Upper lobe of right lung (tissue), 1 donor: ENCODE results near the gene SMAD2. TPM values are rescaled to one million over a fixed set of nuclear protein-coding genes. Genes with fewer than 3 reads are reported as not detected.

ENCODE experiments used
- ATAC-seq: fragments of 200-7000 bp; cut with Tn5 transposase; one replicate; pipeline ENCODE4 v1.9.1; 2020; ENCODE audit warnings: mild to moderate bottlenecking, moderate library complexity
- DNase-seq: peaks from one replicate; pipeline ENCODE4 v3.0.0-alpha.2; 2020
- H3K27ac ChIP-seq: fragments of 200-600 bp; one replicate; pipeline ENCODE4 v1.8.0; 2022
- H3K27me3 ChIP-seq: fragments of 200-600 bp; one replicate; pipeline ENCODE4 v1.8.0; 2022; ENCODE audit warnings: mild to moderate bottlenecking
- H3K36me3 ChIP-seq: fragments of 200-600 bp; one replicate; pipeline ENCODE4 v1.8.0; 2022
- H3K4me1 ChIP-seq: fragments of 200-600 bp; one replicate; pipeline ENCODE4 v1.8.0; 2022
- H3K4me3 ChIP-seq: fragments of 200-600 bp; one replicate; pipeline ENCODE4 v1.8.0; 2022; ENCODE audit warnings: mild to moderate bottlenecking
- H3K9me3 ChIP-seq: fragments of 200-600 bp; one replicate; pipeline ENCODE4 v1.8.0; 2022
- CTCF ChIP-seq: fragments of 200-600 bp; IDR thresholded peaks from one replicate; pipeline ENCODE4 v1.8.0; 2022; ENCODE audit warnings: antibody characterized with exemption
- intact Hi-C: fragments of 100-400 bp; cut with DNase I; formaldehyde crosslinking; loops from one replicate; pipeline ENCODE4 v1.11.0; 2022
- total RNA-seq: library from RNA; stranded (reverse); fragmentation: NEBNext Ultra II Directional; extraction: Animal tissue kit (Norgen Biotek cat#: 25700); gene quantifications from one replicate; pipeline ENCODE4 v1.2.1, GENCODE V29; 2021
- donor health status: DM: no; HTN: yes; CAD: no; lungs with severe emphysema.

SMAD2 gene
- total RNA-seq, 1 donor from 2014 or later, result 160 TPM

- Histone ChIP-seq H3K4me1 (peaks cover 7% of the 10 kb centered on the region), H3K36me3 (peaks cover 6% of the 10 kb centered on the region), H3K4me3 (no peak overlapping the region), H3K27me3 (no peaks in the 10 kb centered on the region), H3K9me3 (no peaks in the 10 kb centered on the region), H3K27ac (no peak overlapping the region)
- DNase-seq, result no peak
- ATAC-seq, result no peak
- intact Hi-C loops, result no loop called here
- no peak for TF ChIP-seq CTCF
Measured at GRCh38 chr18:47893939-47894699, 36.3 kb downstream of the SMAD2 start.

DNA sequence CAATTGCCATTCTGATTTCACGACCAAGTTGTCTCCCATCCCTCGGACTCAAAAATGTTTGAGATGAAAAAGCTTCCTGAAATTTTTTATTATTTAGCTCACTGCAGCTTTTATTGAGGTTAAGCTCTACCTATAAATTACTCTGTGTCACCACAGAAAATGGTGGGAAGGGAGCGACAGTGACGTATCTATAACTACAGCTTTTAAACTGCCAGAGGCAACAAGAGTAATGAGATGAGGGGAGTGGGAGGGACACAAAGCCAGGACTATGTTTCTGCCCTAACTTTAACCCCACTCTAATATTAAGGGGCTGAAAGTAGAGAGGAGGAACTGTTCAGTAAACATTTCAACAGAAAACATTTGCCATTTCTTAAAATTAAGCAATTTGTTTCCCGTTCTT is 37.4 kb downstream of the SMAD2 start:
- Histone ChIP-seq H3K4me1 (no peaks in the 10 kb centered on the region), H3K4me3 (no peak overlapping the region), H3K9me3 (no peaks in the 10 kb centered on the region), H3K27ac (no peak overlapping the region), H3K27me3 (no peaks in the 10 kb centered on the region), H3K36me3 (peaks cover 10% of the 10 kb centered on the region)
- no peak for ATAC-seq
- no peak for DNase-seq
- intact Hi-C loops, result no loop called here
- no peak for TF ChIP-seq CTCF

- Histone ChIP-seq H3K27me3 (no peaks in the 10 kb centered on the region), H3K4me1 (no peaks in the 10 kb centered on the region), H3K27ac (no peak overlapping the region), H3K4me3 (no peak overlapping the region), H3K36me3 (peaks cover 28% of the 10 kb centered on the region), H3K9me3 (no peaks in the 10 kb centered on the region)
- ATAC-seq, result no peak
- DNase-seq, result no peak
- TF ChIP-seq CTCF, result no peak
- intact Hi-C loops, result no loop called here
Measured at GRCh38 chr18:47888156-47888555, 42.3 kb downstream of the SMAD2 start.

GRCh38 chr18:47887227-47887626 is 43.2 kb downstream of the SMAD2 start:
- no peak overlapping the region for H3K27ac ChIP-seq
- intact Hi-C loops, result no loop called here
- no peak overlapping the region for H3K4me3 ChIP-seq
- H3K36me3 ChIP-seq, result peaks cover 28% of the 10 kb centered on the region
- H3K4me1 ChIP-seq, result no peaks in the 10 kb centered on the region
- TF ChIP-seq CTCF, result no peak
- DNase-seq, result no peak
- H3K9me3 ChIP-seq, result no peaks in the 10 kb centered on the region
- H3K27me3 ChIP-seq, result no peaks in the 10 kb centered on the region
- ATAC-seq, result no peak

GRCh38 chr18:47883771-47884413 is 46.6 kb downstream of the SMAD2 start:
- ATAC-seq (no peak), DNase-seq (no peak)
- Histone ChIP-seq H3K27me3 (no peaks in the 10 kb centered on the region), H3K4me1 (no peaks in the 10 kb centered on the region), H3K27ac (no peak overlapping the region), H3K36me3 (peaks cover 22% of the 10 kb centered on the region), H3K9me3 (no peaks in the 10 kb centered on the region), H3K4me3 (no peak overlapping the region)
- intact Hi-C loops, result no loop called here
- no peak for TF ChIP-seq CTCF
